Neural progenitor cell (in vitro differentiated cells): ENCODE data around the gene DUSP6.

Experiments
- EZH2 ChIP-seq: fragments of 200-600 bp; sonication (generic); IDR thresholded peaks from 2 replicates; pipeline ENCODE4 v1.6.1; 2017; ENCODE audit warnings: antibody characterized with exemption, mild to moderate bottlenecking, moderate library complexity
- EZH2phosphoT487 ChIP-seq: fragments of 200-600 bp; sonication (generic); IDR thresholded peaks from 2 replicates; pipeline ENCODE4 v1.6.1; 2017; ENCODE audit warnings: antibody characterized with exemption
- TF ChIP-seq, protein P1 (sequence below): fragments of 200-600 bp; sonication (generic); IDR thresholded peaks from 2 replicates; pipeline ENCODE4 v1.5.1; 2017; ENCODE audit warnings: antibody characterized with exemption, mild to moderate bottlenecking

GRCh38 chr12:89386138-89386537, 33.8 kb upstream of the DUSP6 start:
- TF ChIP-seq, protein P1, sequence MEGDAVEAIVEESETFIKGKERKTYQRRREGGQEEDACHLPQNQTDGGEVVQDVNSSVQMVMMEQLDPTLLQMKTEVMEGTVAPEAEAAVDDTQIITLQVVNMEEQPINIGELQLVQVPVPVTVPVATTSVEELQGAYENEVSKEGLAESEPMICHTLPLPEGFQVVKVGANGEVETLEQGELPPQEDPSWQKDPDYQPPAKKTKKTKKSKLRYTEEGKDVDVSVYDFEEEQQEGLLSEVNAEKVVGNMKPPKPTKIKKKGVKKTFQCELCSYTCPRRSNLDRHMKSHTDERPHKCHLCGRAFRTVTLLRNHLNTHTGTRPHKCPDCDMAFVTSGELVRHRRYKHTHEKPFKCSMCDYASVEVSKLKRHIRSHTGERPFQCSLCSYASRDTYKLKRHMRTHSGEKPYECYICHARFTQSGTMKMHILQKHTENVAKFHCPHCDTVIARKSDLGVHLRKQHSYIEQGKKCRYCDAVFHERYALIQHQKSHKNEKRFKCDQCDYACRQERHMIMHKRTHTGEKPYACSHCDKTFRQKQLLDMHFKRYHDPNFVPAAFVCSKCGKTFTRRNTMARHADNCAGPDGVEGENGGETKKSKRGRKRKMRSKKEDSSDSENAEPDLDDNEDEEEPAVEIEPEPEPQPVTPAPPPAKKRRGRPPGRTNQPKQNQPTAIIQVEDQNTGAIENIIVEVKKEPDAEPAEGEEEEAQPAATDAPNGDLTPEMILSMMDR, result no peak
- TF ChIP-seq EZH2phosphoT487, result no peak
- no peak for TF ChIP-seq EZH2
